Measurements from ENCODE around the gene JDP2. TPM values are rescaled to one million over a fixed set of nuclear protein-coding genes. Genes with fewer than 3 reads are reported as not detected.

The JDP2 gene
- total RNA-seq, 1 experiment from 2014 or later, result 22.8 TPM

GRCh38 chr14:75430976-75431375 is 3.2 kb downstream of the JDP2 start:
- H3K27ac ChIP-seq (ENCODE audit: insufficient read length, low read depth, low read length), result no peak overlapping the region
- peaks cover 16% of the 10 kb centered on the region for H3K23me2 ChIP-seq (ENCODE audit: insufficient read length, low read depth, low read length, poor library complexity, severe bottlenecking)
- no peak overlapping the region for H4K8ac ChIP-seq (replicated peaks; ENCODE audit: insufficient read length, low read depth, low read length)
- Mint-ChIP-seq H3K4me3 (no peak overlapping the region), H3K4me1 (peaks cover 35 to 38% of the 10 kb centered on the region in 2 experiments), H3K9me3 (no peaks in the 10 kb centered on the region), H3K27ac (peak overlapping the region in 1 of 3 experiments; percentile 58; a peak in 1 of 7 replicates), H3K36me3 (ENCODE audit: insufficient read depth in 1 of 3, low read depth in 3 of 3) (peaks cover 13 to 35% (median 31%) of the 10 kb centered on the region in 3 experiments; a peak in 6 of 7 replicates), H3K27me3 (ENCODE audit: low read depth) (peaks cover 25% of the 10 kb centered on the region)
- H3K56ac ChIP-seq (ENCODE audit: insufficient read length, low read depth, low read length), result no peak overlapping the region
- peaks cover 2% of the 10 kb centered on the region; the same call in 1 of the 2 replicates for H3K27me3 ChIP-seq (ENCODE audit: insufficient read depth, low read length)
- no peak overlapping the region for H2AK5ac ChIP-seq (ENCODE audit: insufficient read length, low read length)
- no peak overlapping the region for H3K9ac ChIP-seq (ENCODE audit: extremely low read depth, insufficient read length, low read length)
- no peak overlapping the region for H2BK15ac ChIP-seq (ENCODE audit: low read depth, low read length)
- H3K79me2 ChIP-seq (ENCODE audit: insufficient read depth, low read length), result peaks cover 1% of the 10 kb centered on the region; the same call in 1 of the 2 replicates
- WGBS (ENCODE audit: extremely low coverage, insufficient read length, low lambda C conversion rate), result no CpG with 5 or more reads among the region's 6 CpGs
- no peak overlapping the region for H3K4ac ChIP-seq (ENCODE audit: low read depth, low read length)
- no peaks in the 10 kb centered on the region for H3K79me1 ChIP-seq (ENCODE audit: insufficient read depth, low read depth, low read length, poor library complexity, severe bottlenecking)
- H3K23ac ChIP-seq (ENCODE audit: insufficient read length, low read depth, low read length), result no peak overlapping the region
- H3K18ac ChIP-seq (ENCODE audit: insufficient read length, low read depth, low read length), result no peak overlapping the region
- no peak overlapping the region for H4K91ac ChIP-seq (ENCODE audit: insufficient read length, low read depth, low read length)
- no peaks in the 10 kb centered on the region for H3K9me3 ChIP-seq (ENCODE audit: control insufficient read depth, low read depth, low read length)
- DNase-seq, result no peak
- no peak overlapping the region for H3K4me2 ChIP-seq (ENCODE audit: insufficient read depth, insufficient read length, low read length)
- no peak overlapping the region for H2BK12ac ChIP-seq (ENCODE audit: insufficient read length, low read depth, low read length)
- no peak overlapping the region for H2AFZ ChIP-seq (ENCODE audit: low read length)
- no peak overlapping the region for H2BK120ac ChIP-seq (ENCODE audit: low read depth, low read length, poor library complexity, severe bottlenecking)
- H4K5ac ChIP-seq (ENCODE audit: insufficient read length, low read depth, low read length), result no peak overlapping the region
- TF ChIP-seq, protein P1, sequence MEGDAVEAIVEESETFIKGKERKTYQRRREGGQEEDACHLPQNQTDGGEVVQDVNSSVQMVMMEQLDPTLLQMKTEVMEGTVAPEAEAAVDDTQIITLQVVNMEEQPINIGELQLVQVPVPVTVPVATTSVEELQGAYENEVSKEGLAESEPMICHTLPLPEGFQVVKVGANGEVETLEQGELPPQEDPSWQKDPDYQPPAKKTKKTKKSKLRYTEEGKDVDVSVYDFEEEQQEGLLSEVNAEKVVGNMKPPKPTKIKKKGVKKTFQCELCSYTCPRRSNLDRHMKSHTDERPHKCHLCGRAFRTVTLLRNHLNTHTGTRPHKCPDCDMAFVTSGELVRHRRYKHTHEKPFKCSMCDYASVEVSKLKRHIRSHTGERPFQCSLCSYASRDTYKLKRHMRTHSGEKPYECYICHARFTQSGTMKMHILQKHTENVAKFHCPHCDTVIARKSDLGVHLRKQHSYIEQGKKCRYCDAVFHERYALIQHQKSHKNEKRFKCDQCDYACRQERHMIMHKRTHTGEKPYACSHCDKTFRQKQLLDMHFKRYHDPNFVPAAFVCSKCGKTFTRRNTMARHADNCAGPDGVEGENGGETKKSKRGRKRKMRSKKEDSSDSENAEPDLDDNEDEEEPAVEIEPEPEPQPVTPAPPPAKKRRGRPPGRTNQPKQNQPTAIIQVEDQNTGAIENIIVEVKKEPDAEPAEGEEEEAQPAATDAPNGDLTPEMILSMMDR (conservative IDR thresholded peaks at IDR 0.05), result no peak
- no peak overlapping the region for H2BK20ac ChIP-seq (ENCODE audit: low read depth, low read length, poor library complexity, severe bottlenecking)
- peaks cover 3% of the 10 kb centered on the region for H4K20me1 ChIP-seq (ENCODE audit: control insufficient read depth, insufficient read depth, insufficient read length)
- no peak overlapping the region for H2BK5ac ChIP-seq (ENCODE audit: insufficient read length, low read length)
- no peak overlapping the region for H3K14ac ChIP-seq (ENCODE audit: insufficient read depth, low read length)
- peaks cover 5% of the 10 kb centered on the region; the same call in 1 of the 2 replicates for H3K4me1 ChIP-seq (ENCODE audit: insufficient read depth, low read length)
- no peak overlapping the region for H3T11ph ChIP-seq (ENCODE audit: low read length)
